Measurements from ENCODE around the gene MYOF. TPM values are rescaled to one million over a fixed set of nuclear protein-coding genes. Genes with fewer than 3 reads are reported as not detected.

Gene MYOF, protein sequence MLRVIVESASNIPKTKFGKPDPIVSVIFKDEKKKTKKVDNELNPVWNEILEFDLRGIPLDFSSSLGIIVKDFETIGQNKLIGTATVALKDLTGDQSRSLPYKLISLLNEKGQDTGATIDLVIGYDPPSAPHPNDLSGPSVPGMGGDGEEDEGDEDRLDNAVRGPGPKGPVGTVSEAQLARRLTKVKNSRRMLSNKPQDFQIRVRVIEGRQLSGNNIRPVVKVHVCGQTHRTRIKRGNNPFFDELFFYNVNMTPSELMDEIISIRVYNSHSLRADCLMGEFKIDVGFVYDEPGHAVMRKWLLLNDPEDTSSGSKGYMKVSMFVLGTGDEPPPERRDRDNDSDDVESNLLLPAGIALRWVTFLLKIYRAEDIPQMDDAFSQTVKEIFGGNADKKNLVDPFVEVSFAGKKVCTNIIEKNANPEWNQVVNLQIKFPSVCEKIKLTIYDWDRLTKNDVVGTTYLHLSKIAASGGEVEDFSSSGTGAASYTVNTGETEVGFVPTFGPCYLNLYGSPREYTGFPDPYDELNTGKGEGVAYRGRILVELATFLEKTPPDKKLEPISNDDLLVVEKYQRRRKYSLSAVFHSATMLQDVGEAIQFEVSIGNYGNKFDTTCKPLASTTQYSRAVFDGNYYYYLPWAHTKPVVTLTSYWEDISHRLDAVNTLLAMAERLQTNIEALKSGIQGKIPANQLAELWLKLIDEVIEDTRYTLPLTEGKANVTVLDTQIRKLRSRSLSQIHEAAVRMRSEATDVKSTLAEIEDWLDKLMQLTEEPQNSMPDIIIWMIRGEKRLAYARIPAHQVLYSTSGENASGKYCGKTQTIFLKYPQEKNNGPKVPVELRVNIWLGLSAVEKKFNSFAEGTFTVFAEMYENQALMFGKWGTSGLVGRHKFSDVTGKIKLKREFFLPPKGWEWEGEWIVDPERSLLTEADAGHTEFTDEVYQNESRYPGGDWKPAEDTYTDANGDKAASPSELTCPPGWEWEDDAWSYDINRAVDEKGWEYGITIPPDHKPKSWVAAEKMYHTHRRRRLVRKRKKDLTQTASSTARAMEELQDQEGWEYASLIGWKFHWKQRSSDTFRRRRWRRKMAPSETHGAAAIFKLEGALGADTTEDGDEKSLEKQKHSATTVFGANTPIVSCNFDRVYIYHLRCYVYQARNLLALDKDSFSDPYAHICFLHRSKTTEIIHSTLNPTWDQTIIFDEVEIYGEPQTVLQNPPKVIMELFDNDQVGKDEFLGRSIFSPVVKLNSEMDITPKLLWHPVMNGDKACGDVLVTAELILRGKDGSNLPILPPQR (N-terminal part only)
- 202 and 385 TPM in 2 replicates for total RNA-seq

DNA sequence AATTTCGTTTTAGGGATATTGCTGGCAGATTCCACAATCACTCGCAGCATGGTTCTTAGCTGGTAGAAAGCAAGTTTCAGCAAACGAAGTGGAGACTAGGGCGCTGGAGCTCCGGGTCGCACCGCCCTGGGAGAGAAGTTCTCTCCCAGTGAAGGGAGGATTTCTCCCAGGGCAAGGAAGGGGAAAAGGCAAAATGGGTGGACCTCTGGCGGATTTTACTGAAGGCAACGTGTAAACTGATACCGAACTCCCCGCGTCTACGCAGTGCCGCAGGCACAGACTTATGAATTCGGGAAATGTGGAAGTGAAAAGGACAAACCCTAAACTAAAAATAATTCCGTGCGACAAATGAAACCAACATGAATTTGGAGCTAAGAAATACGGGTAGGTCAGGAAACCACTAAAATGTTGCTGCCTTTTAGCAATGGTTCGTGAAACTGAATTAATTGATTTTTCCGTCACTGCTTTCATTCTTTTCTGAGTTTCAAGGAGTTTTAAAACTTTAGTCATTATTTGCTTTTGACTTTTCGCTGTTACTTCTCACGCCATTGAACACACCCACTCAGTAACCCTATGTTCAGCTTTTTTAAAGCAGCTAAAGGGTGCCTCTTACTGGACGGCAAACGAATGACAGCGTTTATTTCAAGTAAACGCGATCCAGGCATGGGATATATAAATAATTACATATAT is at the start of gene MYOF:
TSS of gene MYOF (minus strand) at position 190 of the 690 bp plus-strand sequence. CDS start at position 50, 140 bp downstream.

DNA sequence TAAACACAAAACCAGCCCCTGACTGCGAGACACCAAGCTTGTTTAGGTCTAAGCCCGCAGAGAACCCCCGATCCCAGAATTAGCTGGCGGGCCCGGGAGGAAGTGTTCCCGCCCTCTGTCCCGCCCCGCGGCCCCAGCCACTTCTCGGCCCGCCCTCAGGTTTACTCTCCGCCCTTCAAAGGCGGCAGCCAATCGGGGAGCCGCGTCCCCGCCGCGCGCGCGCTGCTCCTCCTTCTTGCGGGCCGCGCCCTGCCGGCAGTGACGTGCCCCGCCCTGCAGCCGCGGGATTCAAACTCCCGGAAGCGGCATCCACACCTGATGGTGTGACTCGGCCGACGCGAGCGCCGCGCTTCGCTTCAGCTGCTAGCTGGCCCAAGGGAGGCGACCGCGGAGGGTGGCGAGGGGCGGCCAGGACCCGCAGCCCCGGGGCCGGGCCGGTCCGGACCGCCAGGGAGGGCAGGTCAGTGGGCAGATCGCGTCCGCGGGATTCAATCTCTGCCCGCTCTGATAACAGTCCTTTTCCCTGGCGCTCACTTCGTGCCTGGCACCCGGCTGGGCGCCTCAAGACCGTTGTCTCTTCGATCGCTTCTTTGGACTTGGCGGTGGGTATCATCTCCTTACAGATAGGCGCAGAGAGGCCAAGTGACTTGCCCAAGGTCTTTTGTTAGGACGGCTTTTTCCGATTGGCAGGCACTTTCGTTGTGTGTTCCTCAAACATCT is 14.3 kb upstream of the MYOF start, which contains the start of gene CEP55:
TSS of gene CEP55 (plus strand) at position 291 of the 720 bp plus-strand sequence. CDS start 3,440 bp downstream, outside the sequence.

Other genes starting within 250 kb of the MYOF start
- 2.7 and 23.3 TPM in 2 replicates for gene CEP55, start 14.3 kb upstream of the MYOF start, total RNA-seq
- gene FFAR4, start 84.3 kb upstream of the MYOF start, total RNA-seq = not detected in 2 replicates
- gene RBP4, start 118.9 kb upstream of the MYOF start, total RNA-seq = 0.09 and 0.30 TPM in 2 replicates
- not detected in 2 replicates for gene PDE6C, start 130.2 kb upstream of the MYOF start, total RNA-seq
- 15.3 and 25.8 TPM in 2 replicates for gene FRA10AC1, start 220.3 kb upstream of the MYOF start, total RNA-seq

All from smooth muscle cell of the umbilical artery (primary cell).